Measurements from ENCODE around the gene RBPJL.

The RBPJL gene

DNA sequence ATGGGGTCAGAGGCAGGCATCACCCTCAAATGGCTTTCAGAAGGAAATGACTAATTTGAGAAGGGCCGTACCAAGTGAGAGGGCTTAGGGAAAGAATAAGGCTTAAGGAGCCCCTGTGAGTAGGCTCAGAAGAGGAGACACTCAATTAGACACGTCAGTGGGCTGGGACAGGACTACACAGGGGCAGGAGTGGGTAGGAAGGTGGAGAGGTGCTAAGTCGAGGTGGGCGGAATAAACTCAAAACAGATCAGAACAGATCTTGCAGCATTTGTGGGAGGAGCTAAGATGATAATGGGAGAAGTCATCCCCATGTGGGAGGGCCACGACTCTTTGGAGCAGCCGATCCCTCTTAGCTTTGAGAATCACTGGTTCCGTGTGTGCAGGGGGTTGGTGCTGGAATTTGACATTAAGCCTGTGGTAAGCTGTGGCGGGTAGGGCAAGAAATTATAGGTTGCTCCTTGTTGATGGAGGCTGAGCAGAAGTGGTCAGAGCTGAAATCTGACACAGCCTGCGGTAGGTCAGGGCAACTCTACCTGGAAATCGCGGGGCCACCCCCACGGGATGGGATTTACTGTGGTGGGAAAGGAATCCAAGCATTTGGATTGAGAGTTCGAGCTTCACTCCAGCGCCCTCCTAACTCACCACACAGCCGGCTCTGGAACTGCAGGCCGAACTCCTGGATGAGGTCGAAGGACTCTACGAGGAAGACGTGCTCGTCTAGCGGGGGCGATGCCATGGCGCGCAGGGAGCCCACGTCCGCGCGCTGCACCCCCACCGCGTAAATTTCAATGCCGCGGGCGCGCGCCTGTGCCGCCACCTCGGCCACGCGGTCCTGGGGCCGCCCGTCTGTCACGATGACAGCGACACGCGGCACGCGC lies 2.8 kb upstream of the RBPJL start:
- Mint-ChIP-seq H3K27me3 (ENCODE audit: low read depth) (peaks cover 17% of the 10 kb centered on the region), H3K4me1 (ENCODE audit: low read depth) (peaks cover 37% of the 10 kb centered on the region), H3K36me3 (ENCODE audit: low read depth) (peaks cover 22% of the 10 kb centered on the region), H3K9me3 (no peaks in the 10 kb centered on the region), H3K27ac (peak overlapping the region; percentile 7), H3K4me3 (peak overlapping the region; percentile 5)

DNA sequence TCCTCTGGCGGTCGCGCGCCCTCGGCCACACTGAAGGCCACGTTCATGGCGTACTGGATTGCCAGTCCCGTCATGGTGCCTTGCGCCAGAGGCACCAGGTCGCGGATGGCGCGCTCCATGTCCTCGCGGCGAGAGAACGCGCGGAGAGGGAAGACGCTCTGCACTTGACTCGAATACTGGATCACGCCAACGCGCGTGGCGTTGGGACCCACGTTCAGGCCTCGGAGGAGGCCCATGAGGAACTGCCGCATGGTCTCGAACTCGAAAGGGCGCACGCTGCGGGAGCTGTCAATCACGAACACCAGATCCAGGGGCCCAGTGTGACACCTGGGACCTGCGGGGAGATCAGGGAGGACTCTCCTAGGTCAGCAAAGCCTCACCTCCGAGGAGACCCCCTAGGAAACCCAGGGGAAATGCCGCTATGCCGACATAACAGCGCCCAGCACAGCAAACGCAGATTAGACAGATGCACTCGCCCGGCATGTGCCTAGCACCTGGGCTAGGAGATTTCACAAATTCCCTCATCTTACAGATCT lies 2.1 kb upstream of the RBPJL start:
- Mint-ChIP-seq H3K4me3 (no peak overlapping the region), H3K36me3 (ENCODE audit: low read depth) (peaks cover 18% of the 10 kb centered on the region), H3K4me1 (ENCODE audit: low read depth) (peaks cover 39% of the 10 kb centered on the region), H3K9me3 (no peaks in the 10 kb centered on the region), H3K27ac (no peak overlapping the region), H3K27me3 (ENCODE audit: low read depth) (peaks cover 17% of the 10 kb centered on the region)

GRCh38 chr20:45305262-45305661 lies 1.4 kb upstream of the RBPJL start:
- Mint-ChIP-seq H3K27me3 (ENCODE audit: low read depth) (peaks cover 17% of the 10 kb centered on the region), H3K36me3 (ENCODE audit: low read depth) (peaks cover 17% of the 10 kb centered on the region), H3K9me3 (no peaks in the 10 kb centered on the region), H3K4me3 (no peak overlapping the region), H3K27ac (no peak overlapping the region), H3K4me1 (ENCODE audit: low read depth) (peaks cover 40% of the 10 kb centered on the region)

DNA sequence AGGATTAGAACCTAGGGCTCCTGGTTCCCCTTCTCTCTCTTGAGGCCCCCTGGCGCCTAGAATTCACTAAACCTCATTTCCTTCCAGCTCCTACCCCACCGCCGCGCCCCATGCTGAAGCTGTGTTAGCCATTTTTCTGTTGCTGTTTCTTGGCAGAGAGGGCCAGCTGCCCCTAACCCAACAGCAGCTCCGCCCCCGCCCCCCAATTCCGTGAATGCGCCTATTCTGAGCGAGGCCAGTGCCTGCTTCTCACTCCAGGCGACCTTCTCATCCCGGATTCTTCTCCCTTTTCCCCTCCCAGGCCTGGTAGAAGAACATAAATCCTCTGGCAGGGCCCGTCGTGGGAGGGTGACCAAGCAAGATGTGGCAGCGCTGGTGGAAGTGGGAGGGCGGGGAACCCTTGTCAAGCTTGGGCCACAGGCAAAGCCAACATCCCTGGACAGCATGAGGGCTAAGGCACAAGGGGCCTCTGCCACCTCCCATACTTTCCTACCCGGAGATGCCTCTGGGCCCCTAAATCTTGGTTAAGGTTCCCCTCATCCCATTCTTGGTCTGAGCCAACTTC lies 518 bp downstream of the RBPJL start:
- peaks cover 19% of the 10 kb centered on the region for H3K36me3 Mint-ChIP-seq (ENCODE audit: low read depth)
- H3K9me3 Mint-ChIP-seq, result no peaks in the 10 kb centered on the region
- no peak overlapping the region for H3K4me3 Mint-ChIP-seq
- peaks cover 42% of the 10 kb centered on the region for H3K4me1 Mint-ChIP-seq (ENCODE audit: low read depth)
- peaks cover 17% of the 10 kb centered on the region for H3K27me3 Mint-ChIP-seq (ENCODE audit: low read depth)
- H3K27ac Mint-ChIP-seq, result no peak overlapping the region

GRCh38 chr20:45308117-45308778 lies 1.6 kb downstream of the RBPJL start, which contains the start of gene MATN4:
MATN4 (minus strand) TSS chr20:45308299; CDS start chr20:45305582, 2,717 bp downstream.
- H3K27ac Mint-ChIP-seq, result no peak within 1 kb of the TSS
- no peak within 1 kb of the TSS for H3K4me3 Mint-ChIP-seq
- peaks cover 17% of the 10 kb centered on the region for H3K27me3 Mint-ChIP-seq (ENCODE audit: low read depth)

GRCh38 chr20:45309075-45309474 lies 2.4 kb downstream of the RBPJL start:
- H3K4me3 Mint-ChIP-seq, result no peak overlapping the region
- peaks cover 25% of the 10 kb centered on the region for H3K4me1 Mint-ChIP-seq (ENCODE audit: low read depth)
- H3K36me3 Mint-ChIP-seq (ENCODE audit: low read depth), result peaks cover 9% of the 10 kb centered on the region
- H3K9me3 Mint-ChIP-seq, result no peaks in the 10 kb centered on the region
- H3K27me3 Mint-ChIP-seq (ENCODE audit: low read depth), result peaks cover 14% of the 10 kb centered on the region
- H3K27ac Mint-ChIP-seq, result no peak overlapping the region

More at GRCh38 chr20:45308117-45308778, 1.6 kb downstream of the RBPJL start, which contains the start of gene MATN4:
- H3K36me3 Mint-ChIP-seq (ENCODE audit: low read depth), result peaks cover 17% of the 10 kb centered on the region
- peaks cover 33% of the 10 kb centered on the region for H3K4me1 Mint-ChIP-seq (ENCODE audit: low read depth)
- H3K9me3 Mint-ChIP-seq, result no peaks in the 10 kb centered on the region

GRCh38 chr20:45311589-45312211 lies 5.1 kb downstream of the RBPJL start:
- H3K36me3 Mint-ChIP-seq (ENCODE audit: low read depth), result peaks cover 9% of the 10 kb centered on the region
- peaks cover 15% of the 10 kb centered on the region for H3K27me3 Mint-ChIP-seq (ENCODE audit: low read depth)
- H3K9me3 Mint-ChIP-seq, result no peaks in the 10 kb centered on the region
- H3K4me1 Mint-ChIP-seq (ENCODE audit: low read depth), result peaks cover 30% of the 10 kb centered on the region
- no peak overlapping the region for H3K27ac Mint-ChIP-seq
- H3K4me3 Mint-ChIP-seq, result peak overlapping the region; percentile 34

DNA sequence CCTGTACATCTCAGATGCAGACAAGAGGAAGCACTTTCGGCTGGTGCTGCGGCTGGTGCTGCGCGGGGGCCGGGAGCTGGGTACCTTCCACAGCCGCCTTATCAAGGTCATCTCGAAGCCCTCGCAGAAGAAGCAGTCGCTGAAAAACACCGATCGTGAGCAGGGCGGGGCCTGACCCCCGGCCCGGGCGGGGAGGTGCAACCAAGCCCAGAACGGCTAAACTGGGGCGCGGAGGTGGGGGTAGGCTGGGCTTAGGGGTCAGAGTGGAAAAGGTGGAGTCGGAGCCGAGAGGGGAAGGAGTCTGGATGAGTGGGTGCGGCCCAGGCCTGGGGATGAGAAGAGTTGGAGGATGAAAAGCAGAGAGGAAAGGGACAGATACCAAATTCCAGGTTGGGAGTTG lies 5.6 kb downstream of the RBPJL start:
- H3K4me3 Mint-ChIP-seq, result no peak overlapping the region
- no peaks in the 10 kb centered on the region for H3K9me3 Mint-ChIP-seq
- H3K4me1 Mint-ChIP-seq (ENCODE audit: low read depth), result peaks cover 33% of the 10 kb centered on the region
- H3K27me3 Mint-ChIP-seq (ENCODE audit: low read depth), result peaks cover 19% of the 10 kb centered on the region
- no peak overlapping the region for H3K27ac Mint-ChIP-seq
- H3K36me3 Mint-ChIP-seq (ENCODE audit: low read depth), result peaks cover 12% of the 10 kb centered on the region

DNA sequence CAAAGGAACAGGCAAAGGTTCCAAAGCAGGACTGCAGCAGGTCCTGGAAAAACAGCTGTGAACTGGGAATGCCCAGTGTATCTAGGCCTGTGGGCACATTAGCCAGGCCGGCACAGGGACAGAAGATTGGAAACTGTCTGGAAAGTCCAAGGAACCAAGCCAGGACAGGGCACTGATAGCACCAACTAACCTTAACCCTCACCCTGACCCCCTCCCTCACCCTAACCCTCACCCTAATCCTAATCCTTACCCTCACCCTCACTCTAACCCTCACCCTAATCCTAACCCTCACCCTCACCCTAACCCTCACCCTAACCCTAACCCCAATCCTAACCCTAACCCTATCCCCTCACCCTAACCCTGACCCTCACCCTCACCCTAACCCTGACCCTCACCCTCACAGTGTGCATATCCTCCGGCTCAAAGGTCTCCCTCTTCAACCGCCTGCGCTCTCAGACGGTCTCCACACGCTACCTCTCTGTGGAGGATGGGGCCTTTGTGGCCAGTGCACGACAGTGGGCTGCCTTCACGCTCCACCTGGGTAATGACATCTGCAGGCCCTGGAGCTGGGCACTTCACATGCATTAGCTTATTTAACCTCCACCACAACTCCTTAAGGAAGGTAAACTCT lies 6.5 kb downstream of the RBPJL start:
- Mint-ChIP-seq H3K9me3 (no peaks in the 10 kb centered on the region), H3K36me3 (ENCODE audit: low read depth) (peaks cover 12% of the 10 kb centered on the region), H3K27me3 (ENCODE audit: low read depth) (peaks cover 12% of the 10 kb centered on the region), H3K4me1 (ENCODE audit: low read depth) (peaks cover 40% of the 10 kb centered on the region), H3K27ac (no peak overlapping the region), H3K4me3 (no peak overlapping the region)

GRCh38 chr20:45313943-45314342 lies 7.3 kb downstream of the RBPJL start:
- H3K27me3 Mint-ChIP-seq (ENCODE audit: low read depth), result peaks cover 12% of the 10 kb centered on the region
- H3K4me3 Mint-ChIP-seq, result no peak overlapping the region
- no peaks in the 10 kb centered on the region for H3K9me3 Mint-ChIP-seq
- H3K36me3 Mint-ChIP-seq (ENCODE audit: low read depth), result peaks cover 11% of the 10 kb centered on the region
- H3K27ac Mint-ChIP-seq, result no peak overlapping the region
- H3K4me1 Mint-ChIP-seq (ENCODE audit: low read depth), result peaks cover 48% of the 10 kb centered on the region

DNA sequence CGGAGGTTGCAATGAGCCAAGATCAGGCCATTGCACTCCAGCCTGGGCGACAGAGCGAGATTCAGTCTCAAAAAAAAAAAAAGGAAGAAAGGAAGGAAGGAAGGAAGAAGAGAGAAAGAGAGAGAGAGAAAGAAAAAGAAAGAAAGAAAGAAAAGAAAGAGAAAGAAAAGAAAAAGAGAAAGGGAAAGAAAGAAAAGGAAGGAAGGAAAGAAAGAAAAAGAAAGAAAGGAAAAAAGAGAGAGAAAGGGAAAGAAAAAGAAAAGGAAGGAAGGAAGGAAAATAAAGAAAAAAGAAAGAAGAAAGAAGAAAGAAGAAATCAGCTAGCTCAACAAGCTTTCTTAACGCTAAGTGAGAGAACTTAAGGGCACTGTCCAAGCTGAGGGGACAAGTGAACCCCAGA lies 9.0 kb downstream of the RBPJL start:
- peak overlapping the region; percentile 70 for H3K4me3 Mint-ChIP-seq
- H3K27me3 Mint-ChIP-seq (ENCODE audit: low read depth), result peaks cover 12% of the 10 kb centered on the region
- peak overlapping the region; percentile 67 for H3K27ac Mint-ChIP-seq
- peaks cover 45% of the 10 kb centered on the region for H3K4me1 Mint-ChIP-seq (ENCODE audit: low read depth)
- peaks cover 7% of the 10 kb centered on the region for H3K36me3 Mint-ChIP-seq (ENCODE audit: low read depth)
- no peaks in the 10 kb centered on the region for H3K9me3 Mint-ChIP-seq

DNA sequence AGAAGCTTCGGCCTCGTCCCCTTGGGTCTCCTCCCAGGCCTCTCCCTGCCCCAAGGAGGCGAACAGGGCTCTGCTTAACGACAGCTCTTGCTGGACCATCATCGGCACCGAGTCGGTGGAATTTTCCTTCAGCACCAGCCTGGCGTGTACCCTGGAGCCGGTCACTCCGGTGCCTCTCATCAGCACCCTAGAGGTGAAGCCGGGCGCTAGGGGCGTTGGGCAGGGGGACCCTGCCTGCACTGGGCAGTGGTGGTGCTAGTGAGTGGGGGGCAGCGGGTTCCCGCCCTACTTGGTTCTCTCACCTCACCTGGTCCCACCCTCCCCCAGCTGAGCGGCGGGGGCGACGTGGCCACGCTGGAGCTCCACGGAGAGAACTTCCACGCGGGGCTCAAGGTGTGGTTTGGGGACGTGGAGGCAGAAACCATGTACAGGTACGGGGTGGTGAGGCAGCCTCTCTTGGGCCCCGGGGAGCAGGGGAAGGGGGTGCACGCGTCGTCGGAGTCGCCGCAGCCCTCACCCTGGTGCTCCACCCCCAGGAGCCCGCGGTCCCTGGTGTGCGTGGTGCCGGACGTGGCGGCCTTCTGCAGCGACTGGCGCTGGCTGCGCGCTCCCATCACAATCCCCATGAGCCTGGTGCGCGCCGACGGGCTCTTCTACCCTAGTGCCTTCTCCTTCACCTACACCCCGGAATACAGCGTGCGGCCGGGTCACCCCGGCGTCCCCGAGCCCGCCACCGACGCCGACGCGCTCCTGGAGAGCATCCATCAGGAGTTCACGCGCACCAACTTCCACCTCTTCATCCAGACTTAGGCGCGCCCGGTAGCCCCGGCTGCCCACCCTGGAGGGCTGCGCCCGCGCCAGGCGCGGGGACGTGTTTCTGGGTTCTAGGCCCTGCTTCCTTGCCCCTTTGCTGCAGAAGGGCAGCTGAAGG lies 9.8 kb downstream of the RBPJL start:
- peak overlapping the region; percentile 63 for H3K27ac Mint-ChIP-seq
- H3K9me3 Mint-ChIP-seq, result no peaks in the 10 kb centered on the region
- H3K4me3 Mint-ChIP-seq, result peak overlapping the region; percentile 81
- H3K27me3 Mint-ChIP-seq (ENCODE audit: low read depth), result peaks cover 12% of the 10 kb centered on the region
- peaks cover 3% of the 10 kb centered on the region for H3K36me3 Mint-ChIP-seq (ENCODE audit: low read depth)
- H3K4me1 Mint-ChIP-seq (ENCODE audit: low read depth), result peaks cover 45% of the 10 kb centered on the region

GRCh38 chr20:45317826-45318225 lies 11.2 kb downstream of the RBPJL start:
- Mint-ChIP-seq H3K4me1 (ENCODE audit: low read depth) (peaks cover 43% of the 10 kb centered on the region), H3K27me3 (ENCODE audit: low read depth) (peaks cover 12% of the 10 kb centered on the region), H3K36me3 (ENCODE audit: low read depth) (peaks cover 3% of the 10 kb centered on the region), H3K27ac (peak overlapping the region; percentile 99), H3K9me3 (no peaks in the 10 kb centered on the region), H3K4me3 (peak overlapping the region; percentile 81)

Measured in T-helper 1 cell treated with Interleukin-12 subunit alpha and Interleukin-12 subunit beta and Interleukin-4 antibody, amounts not matched to agents 30 μg/mL and 1 μg/mL, for 36 hours (primary cell).